ENCODE measurements around the gene TRPM2.

DNA sequence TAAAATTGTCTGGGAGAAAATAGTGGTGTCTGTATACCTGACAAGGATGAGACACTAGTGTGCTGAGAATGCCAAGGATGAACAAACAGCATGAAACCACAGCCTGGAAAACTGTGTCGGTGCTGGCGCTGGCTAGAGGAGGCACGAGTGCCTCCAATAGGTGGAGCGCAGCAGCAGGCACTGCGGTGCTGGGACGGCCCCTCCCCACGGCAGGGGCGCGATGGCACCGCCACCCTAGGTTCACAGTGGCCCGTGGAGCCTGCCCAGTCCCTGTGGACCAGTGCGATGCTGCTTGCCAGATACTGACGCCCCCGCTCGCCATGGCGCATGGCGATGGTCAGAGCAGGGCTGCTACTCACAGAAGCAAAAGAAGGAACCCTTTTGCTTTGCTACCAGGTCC is 21.0 kb upstream of the TRPM2 start:
- TF ChIP-seq, protein P1, sequence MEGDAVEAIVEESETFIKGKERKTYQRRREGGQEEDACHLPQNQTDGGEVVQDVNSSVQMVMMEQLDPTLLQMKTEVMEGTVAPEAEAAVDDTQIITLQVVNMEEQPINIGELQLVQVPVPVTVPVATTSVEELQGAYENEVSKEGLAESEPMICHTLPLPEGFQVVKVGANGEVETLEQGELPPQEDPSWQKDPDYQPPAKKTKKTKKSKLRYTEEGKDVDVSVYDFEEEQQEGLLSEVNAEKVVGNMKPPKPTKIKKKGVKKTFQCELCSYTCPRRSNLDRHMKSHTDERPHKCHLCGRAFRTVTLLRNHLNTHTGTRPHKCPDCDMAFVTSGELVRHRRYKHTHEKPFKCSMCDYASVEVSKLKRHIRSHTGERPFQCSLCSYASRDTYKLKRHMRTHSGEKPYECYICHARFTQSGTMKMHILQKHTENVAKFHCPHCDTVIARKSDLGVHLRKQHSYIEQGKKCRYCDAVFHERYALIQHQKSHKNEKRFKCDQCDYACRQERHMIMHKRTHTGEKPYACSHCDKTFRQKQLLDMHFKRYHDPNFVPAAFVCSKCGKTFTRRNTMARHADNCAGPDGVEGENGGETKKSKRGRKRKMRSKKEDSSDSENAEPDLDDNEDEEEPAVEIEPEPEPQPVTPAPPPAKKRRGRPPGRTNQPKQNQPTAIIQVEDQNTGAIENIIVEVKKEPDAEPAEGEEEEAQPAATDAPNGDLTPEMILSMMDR (conservative IDR thresholded peaks at IDR 0.05 in 1 of 2, IDR thresholded peaks at IDR 0.05 in 1 of 2; ENCODE audit: low read depth in 1 of 2, low read length in 2 of 2), result no peak
- no peak for TF ChIP-seq EZH2 (IDR thresholded peaks at IDR 0.05; ENCODE audit: low read length, missing control alignments)
